Measurements from ENCODE around the gene SLC25A43. TPM values are rescaled to one million over a fixed set of nuclear protein-coding genes. Genes with fewer than 3 reads are reported as not detected.

Gene SLC25A43
- polyA plus RNA-seq, 5 donors: 5.6 to 8.5 (median 7.6) TPM

DNA sequence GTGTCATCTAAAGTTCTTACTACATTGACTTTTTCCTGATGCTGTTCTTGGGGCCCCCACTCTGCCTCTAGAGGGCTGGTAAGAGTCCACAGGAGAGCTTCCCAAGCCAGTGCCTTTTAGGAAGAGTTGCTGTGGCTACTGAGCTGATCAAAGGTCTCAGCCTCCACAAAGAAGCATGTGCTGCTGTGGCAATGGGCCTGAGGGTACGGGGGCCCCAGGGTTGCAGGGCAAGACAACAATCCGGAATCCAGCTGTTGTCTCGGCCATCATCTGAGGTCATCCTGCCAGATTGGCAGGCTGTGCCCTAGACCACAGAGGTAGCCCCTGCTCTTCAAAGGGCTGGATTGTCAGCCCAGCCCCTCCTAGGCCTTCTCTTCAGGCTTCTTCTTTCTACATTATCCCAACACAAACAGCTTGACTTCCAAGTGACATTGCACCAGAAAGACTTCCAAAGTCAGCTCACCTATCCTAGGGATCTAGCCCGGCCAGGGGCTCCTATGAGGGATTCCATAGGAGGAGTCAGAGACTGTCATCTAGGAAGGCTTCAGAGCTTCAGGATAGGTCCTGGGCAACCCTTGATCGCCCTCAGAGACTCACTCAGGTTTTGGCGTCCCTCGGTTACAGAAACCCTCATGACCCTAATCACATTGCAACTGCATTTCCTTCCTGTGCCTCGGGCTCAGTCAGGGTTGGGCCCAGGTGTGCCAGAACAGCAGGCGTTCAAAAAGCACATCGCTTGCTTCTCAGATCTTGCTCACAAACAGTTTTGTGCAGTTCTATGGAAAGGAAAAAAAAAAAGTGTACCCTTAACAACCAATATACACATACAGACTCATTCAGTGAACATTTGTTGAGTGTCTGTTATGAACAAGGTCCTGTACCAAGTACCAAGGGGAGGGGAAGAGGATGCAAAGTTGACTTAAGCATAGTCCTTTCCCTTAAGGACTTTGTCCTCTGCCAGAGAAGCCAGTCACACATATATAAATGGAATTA is 96.9 kb downstream of the SLC25A43 start:
- no peak for DNase-seq

DNA sequence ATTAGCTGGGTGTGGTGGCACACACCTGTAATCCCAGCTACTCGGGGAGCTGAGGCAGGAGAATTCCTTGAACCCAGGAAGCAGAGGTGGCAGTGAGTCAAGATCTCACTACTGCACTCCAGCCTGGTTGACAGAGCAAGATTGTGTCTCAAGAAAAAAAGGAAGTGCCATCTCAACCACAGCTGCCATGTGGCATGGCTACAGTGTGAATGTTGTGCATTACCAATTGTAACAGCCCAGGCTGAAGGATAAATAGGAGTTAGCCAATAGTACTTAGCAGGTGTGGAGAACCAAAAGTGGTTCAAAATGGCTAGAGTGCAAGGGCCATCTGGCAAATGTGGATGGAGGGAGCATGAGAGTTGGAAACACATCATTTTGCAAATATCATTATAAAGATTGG is 98.0 kb downstream of the SLC25A43 start:
- DNase-seq: no peak

DNA sequence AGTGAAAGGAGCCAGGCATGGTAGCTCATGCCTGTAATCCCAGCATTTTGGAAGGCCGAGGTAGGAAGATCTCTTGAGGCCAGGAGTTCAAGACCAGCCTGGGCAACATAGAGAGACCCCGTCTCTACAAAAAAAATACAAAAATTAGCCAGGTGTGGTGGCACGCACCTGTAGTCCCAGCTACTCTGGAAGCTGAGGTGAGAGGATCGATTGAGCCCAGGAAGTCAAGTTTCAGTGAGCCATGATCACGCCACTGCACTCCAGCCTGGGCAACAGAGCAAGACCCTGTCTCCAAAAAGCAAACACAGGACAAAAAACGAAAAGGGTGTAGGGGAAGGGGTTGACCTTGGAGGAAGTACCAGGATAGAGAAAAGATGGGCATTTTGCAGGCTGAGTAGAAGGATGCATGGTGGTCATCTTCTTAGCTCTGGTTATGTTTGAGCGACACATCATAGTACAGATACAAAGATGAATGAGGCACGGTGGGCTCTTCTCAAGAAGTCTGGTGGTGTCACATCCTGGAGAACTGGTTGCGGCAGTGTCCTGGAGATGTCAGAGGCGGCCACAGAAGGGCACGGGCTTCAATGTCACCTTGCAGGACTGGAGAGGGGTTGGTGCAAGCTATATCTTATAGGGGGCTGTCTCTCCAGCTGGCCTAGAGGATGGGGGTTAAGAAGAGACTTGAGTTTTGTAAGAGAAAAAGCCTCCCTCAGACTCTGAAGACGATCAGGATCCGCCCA is 101.1 kb downstream of the SLC25A43 start:
- no peak for DNase-seq

DNA sequence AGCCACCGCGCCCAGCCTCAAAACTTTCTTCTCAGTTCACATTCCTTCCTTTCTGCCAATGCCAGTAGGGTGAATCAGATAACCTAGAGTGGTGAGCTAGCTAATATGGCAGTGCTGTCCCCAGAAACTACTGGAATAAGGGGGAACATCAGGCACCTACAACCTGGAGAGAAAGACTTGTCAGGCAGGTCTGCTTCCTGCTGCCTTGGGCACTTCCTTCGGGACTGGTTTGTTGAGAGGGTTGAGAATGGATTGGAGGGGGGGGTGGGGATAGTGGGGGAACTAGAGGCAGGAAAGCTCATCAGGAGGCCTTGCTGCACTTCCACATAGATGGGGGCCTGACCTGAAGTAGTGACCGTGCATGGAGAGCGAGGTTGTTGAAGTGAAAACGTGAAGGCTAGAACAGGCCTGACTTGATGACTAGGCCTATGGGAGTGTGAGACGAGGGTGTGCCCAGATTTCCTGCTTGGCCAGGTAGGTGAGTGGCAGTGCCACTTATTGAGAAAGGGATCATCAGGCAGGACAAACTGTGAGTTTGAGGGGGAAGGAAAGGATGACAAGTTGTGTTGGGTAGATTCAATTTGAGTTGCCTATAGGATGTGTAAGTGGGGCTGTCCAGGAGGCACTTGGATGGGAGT is 102.5 kb downstream of the SLC25A43 start:
- no peak for DNase-seq

DNA sequence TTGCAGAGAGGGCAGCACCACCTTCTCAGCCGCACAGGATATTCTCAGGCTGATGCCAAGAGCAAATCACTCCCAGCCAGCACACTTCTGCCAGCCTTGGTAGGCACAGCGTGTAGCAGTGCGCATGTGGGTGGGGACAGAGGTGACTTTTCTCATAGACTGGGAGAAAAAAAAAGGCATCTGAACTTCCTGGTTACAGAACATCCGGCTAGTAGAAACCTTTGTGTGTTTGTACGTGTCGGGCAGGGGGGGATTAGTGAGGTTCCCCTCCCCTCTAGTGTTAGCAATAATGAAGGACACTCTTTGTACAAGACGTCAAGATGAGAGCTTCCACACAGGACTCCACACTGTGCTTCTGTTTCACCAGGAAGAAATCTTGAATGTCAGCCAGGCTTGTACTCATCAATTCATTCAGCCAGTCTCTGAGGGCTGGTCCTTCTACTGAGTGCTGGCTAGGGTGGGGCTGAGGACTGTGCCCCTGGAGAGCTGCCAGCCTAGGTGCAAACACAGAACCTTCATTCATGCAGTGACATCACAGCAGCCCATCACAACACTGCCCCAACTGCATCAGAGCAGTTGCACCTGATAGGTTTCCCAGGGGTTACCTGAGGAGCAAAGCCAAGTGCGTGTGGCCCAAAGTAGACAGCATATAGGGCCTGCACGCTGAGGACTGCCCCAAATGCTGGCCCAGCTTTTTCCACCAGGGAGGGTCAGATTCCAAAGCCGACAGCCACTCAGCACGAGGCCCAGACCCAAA is 103.8 kb downstream of the SLC25A43 start:
- DNase-seq: no peak

DNA sequence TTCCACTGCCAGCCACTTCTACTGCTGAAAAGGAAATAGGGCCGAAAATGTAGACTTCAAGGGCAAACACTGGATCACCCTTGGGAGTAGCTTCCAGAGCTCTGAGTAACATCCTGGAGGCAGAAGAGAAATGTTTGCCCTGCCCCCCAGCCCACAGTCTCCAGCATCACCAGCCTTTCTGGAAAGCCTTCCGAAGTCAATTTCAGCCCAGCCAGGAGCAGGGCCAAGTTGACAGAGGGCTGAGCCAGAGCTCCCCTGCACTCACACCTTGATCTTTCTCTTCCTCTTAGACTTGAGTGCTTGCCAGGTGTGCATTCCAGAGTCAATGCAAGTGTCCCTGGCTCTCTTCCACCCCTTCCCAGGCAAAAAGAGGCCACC is 104.3 kb downstream of the SLC25A43 start:
- DNase-seq: no peak

Other genes starting within 250 kb of the SLC25A43 start
- 100 to 1,000 TPM; 142 to 178 (median 155) TPM for gene PGRMC1, start 163.1 kb upstream of the SLC25A43 start, polyA plus RNA-seq (ENCODE audit: insufficient read depth in 1 of 5, insufficient read length in 5 of 5, low replicate concordance in 1 of 5)
- 100 to 1,000 TPM; 188 to 217 (median 194) TPM for gene SLC25A5, start 69.1 kb downstream of the SLC25A43 start, polyA plus RNA-seq (ENCODE audit: insufficient read depth in 1 of 5, insufficient read length in 5 of 5, low replicate concordance in 1 of 5)
- gene STEEP1, start 166.1 kb downstream of the SLC25A43 start, polyA plus RNA-seq (ENCODE audit: insufficient read depth in 1 of 5, insufficient read length in 5 of 5, low replicate concordance in 1 of 5): 10 to 100 TPM; 26.2 to 36.8 (median 31.4) TPM
- gene UBE2A, start 175.2 kb downstream of the SLC25A43 start, polyA plus RNA-seq (ENCODE audit: insufficient read depth in 1 of 5, insufficient read length in 5 of 5, low replicate concordance in 1 of 5): 100 to 1,000 TPM in 2 of 5 donors, 10 to 100 TPM in 3; 87.1 to 107 (median 93.4) TPM
- gene NKRF, start 207.1 kb downstream of the SLC25A43 start, polyA plus RNA-seq (ENCODE audit: insufficient read depth in 1 of 5, insufficient read length in 5 of 5, low replicate concordance in 1 of 5): 10 to 100 TPM; 10.5 to 13.4 (median 12.4) TPM